HG03175 (cell line): Measurements from ENCODE around the gene NEDD4.
"Not testable (repeated sequence)": the region's sequence is repeated elsewhere in the genome, so short reads cannot be mapped to it uniquely, and the experiment has no call there.

Experiments used
- ATAC-seq: cut with Tn5 transposase; IDR thresholded peaks from one replicate; pipeline ENCODE4 v1.9.1; 2021; ENCODE audit warnings: mild to moderate bottlenecking, moderate library complexity; ENCODE audit not compliant: unreplicated experiment

Gene NEDD4

GRCh38 chr15:56006371-56006770 lies 13.0 kb upstream of the NEDD4 start:
- not testable (repeated sequence) for ATAC-seq

GRCh38 chr15:56004281-56004680 lies 10.9 kb upstream of the NEDD4 start:
- not testable (repeated sequence) for ATAC-seq

- not testable (repeated sequence) for ATAC-seq
Observed at GRCh38 chr15:56003777-56004176, 10.4 kb upstream of the NEDD4 start.

- ATAC-seq: not testable (repeated sequence)
Observed at GRCh38 chr15:56003277-56003676, 9.9 kb upstream of the NEDD4 start.

- no peak for ATAC-seq
Observed at GRCh38 chr15:56001471-56002078, 8.2 kb upstream of the NEDD4 start.

- no peak for ATAC-seq
Observed at GRCh38 chr15:55999658-56000057, 6.2 kb upstream of the NEDD4 start.

- no peak for ATAC-seq
Observed at GRCh38 chr15:55998478-55998877, 5.1 kb upstream of the NEDD4 start.

- ATAC-seq: no peak
Observed at GRCh38 chr15:55993804-55994560, 570 bp upstream of the NEDD4 start.

GRCh38 chr15:55992769-55993110 lies 672 bp downstream of the NEDD4 start:
- ATAC-seq: no peak

- no peak for ATAC-seq
Observed at GRCh38 chr15:55991802-55992768, 1.3 kb downstream of the NEDD4 start.

GRCh38 chr15:55990998-55991397 lies 2.4 kb downstream of the NEDD4 start:
- no peak for ATAC-seq

- no peak for ATAC-seq
Observed at GRCh38 chr15:55990516-55990915, 2.9 kb downstream of the NEDD4 start.

GRCh38 chr15:55989383-55989782 lies 4.0 kb downstream of the NEDD4 start:
- ATAC-seq: no peak

- no peak for ATAC-seq
Observed at GRCh38 chr15:55981582-55982249, 11.7 kb downstream of the NEDD4 start.

GRCh38 chr15:55980511-55980910 lies 12.9 kb downstream of the NEDD4 start:
- ATAC-seq: no peak

- no peak for ATAC-seq
Observed at GRCh38 chr15:55977231-55977630, 16.2 kb downstream of the NEDD4 start.

GRCh38 chr15:55970286-55970685 lies 23.1 kb downstream of the NEDD4 start:
- no peak for ATAC-seq

GRCh38 chr15:55969582-55969981 lies 23.8 kb downstream of the NEDD4 start:
- no peak for ATAC-seq

GRCh38 chr15:55968923-55969322 lies 24.5 kb downstream of the NEDD4 start:
- no peak for ATAC-seq

- no peak for ATAC-seq
Observed at GRCh38 chr15:55965091-55965490, 28.3 kb downstream of the NEDD4 start.

GRCh38 chr15:55960946-55961345 lies 32.5 kb downstream of the NEDD4 start:
- no peak for ATAC-seq
